ENCODE results near the gene HAUS7.

- TF ChIP-seq CTCF (IDR thresholded peaks at IDR 0.05) = no peak
- TF ChIP-seq POLR2A (IDR thresholded peaks at IDR 0.05) = no peak
Observed at GRCh38 chrX:153498453-153498852, 28.1 kb upstream of the HAUS7 start.

All from Peyer's patch (tissue), 4 donors.